Measurements from ENCODE around the gene FRY. TPM values are rescaled to one million over a fixed set of nuclear protein-coding genes. Genes with fewer than 3 reads are reported as not detected.

Gene FRY
- polyA plus RNA-seq, 1 experiment: 51.4 TPM

- H3K4me3 ChIP-seq (ENCODE audit: low read depth, low read length): no peak overlapping the region
- ChIA-PET POLR2A (no interaction called here), CTCF (no interaction called here)
- no peak for TF ChIP-seq CTCF (IDR thresholded peaks at IDR 0.05; ENCODE audit: insufficient read depth, low read depth, low read length)
- peaks cover 8% of the 10 kb centered on the region for H3K36me3 ChIP-seq (ENCODE audit: control insufficient read depth, insufficient read depth, low read length)
- H3K27me3 ChIP-seq (ENCODE audit: control insufficient read depth, insufficient read depth, low read length): no peaks in the 10 kb centered on the region
- no peak for DNase-seq (ENCODE audit: low read depth)
Measured at GRCh38 chr13:32178763-32179162, 147.2 kb downstream of the FRY start.

DNA sequence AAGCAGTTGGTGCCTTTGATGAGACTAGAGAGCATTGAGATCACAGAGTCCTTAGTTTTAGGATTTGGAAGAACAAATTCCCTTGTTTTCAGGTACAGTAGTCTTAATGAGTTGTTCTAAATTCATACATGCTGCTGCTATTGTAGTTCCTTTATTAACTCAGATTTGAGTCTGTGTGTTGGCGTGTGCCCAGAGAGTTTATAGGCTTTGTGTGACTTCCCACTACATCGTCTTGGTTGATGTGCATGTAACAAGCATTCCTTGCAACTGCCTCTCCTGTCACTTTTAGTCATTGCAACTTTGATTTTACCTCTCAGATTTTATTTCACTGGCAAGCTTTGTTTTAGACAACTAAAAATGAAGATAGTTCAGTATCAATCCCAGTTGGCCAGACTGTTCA is 148.1 kb downstream of the FRY start:
- no peak for TF ChIP-seq CTCF (IDR thresholded peaks at IDR 0.05; ENCODE audit: insufficient read depth, low read depth, low read length)
- ChIA-PET POLR2A (no interaction called here), CTCF (no interaction called here)
- no peaks in the 10 kb centered on the region for H3K27me3 ChIP-seq (ENCODE audit: control insufficient read depth, insufficient read depth, low read length)
- peaks cover 10% of the 10 kb centered on the region for H3K36me3 ChIP-seq (ENCODE audit: control insufficient read depth, insufficient read depth, low read length)
- DNase-seq (ENCODE audit: low read depth): no peak
- no peak overlapping the region for H3K4me3 ChIP-seq (ENCODE audit: low read depth, low read length)

DNA sequence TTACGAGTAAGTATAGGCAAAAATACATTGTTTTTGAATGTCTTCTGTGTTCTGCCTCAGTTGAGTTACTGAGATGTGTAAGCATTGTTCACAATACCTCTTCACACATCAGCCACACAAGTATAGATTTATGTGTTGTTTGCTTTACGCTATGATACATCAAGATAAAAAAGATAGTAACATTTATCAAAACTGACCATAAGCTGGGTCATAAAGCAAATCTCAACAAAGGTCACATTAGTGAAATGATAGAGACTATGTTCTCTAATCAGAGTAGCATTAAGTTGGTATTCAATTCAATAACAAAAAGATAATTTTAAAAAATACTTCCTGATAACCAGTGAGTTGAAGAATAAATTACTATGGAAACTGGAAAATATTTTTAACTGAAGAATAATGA is 156.1 kb downstream of the FRY start:
- POLR2A ChIA-PET: no interaction called here
- Histone ChIP-seq H3K36me3 (ENCODE audit: control insufficient read depth, insufficient read depth, low read length) (peaks cover 5% of the 10 kb centered on the region), H3K4me3 (ENCODE audit: low read depth, low read length) (no peak overlapping the region), H3K27me3 (ENCODE audit: control insufficient read depth, insufficient read depth, low read length) (no peaks in the 10 kb centered on the region)
- CTCF ChIA-PET: no interaction called here
- TF ChIP-seq CTCF (IDR thresholded peaks at IDR 0.05; ENCODE audit: insufficient read depth, low read depth, low read length): no peak
- DNase-seq (ENCODE audit: low read depth): no peak

DNA sequence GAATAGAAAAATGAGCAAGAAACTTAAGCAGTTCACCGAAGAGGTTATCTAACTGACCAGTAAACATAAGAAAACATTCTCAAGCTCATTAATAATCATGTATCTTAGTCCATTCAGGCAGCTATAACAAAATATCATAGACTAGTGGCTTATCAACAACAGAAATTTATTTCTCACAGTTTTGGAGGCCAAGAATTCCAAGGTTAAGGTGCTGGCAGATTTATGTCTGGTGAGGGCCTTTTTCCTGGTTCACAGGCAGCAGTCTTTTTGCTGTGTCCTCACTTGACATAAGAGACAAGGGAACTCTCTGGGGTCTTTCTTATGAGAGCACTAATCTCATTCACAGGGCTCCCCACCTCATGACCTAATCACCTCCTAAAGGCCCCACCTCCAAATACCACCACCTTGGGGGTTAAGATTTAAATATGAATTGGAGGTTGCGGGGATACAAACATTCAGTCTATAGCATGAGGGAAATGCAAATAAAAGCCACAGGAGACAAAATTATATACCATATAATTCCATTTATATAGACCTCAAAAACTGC is 160.0 kb downstream of the FRY start:
- DNase-seq (ENCODE audit: low read depth): no peak
- CTCF ChIA-PET: interaction anchor here (0.8 to 1.2 kb wide), 4 partner anchors 12 to 278 kb away, joined by 3 to 5 read pairs (median 3); no protein-coding TSS in a partner anchor
- Histone ChIP-seq H3K27me3 (ENCODE audit: control insufficient read depth, insufficient read depth, low read length) (no peaks in the 10 kb centered on the region), H3K36me3 (ENCODE audit: control insufficient read depth, insufficient read depth, low read length) (peaks cover 2% of the 10 kb centered on the region; the same call in 1 of the 2 replicates), H3K4me3 (ENCODE audit: low read depth, low read length) (no peak overlapping the region)
- TF ChIP-seq CTCF (IDR thresholded peaks at IDR 0.05; ENCODE audit: insufficient read depth, low read depth, low read length): no peak
- POLR2A ChIA-PET: interaction anchor here (0.7 kb wide), 1 partner anchor 44 kb away, joined by 3 read pairs; no protein-coding TSS in a partner anchor

- no peak for DNase-seq (ENCODE audit: low read depth)
- H3K4me3 ChIP-seq (ENCODE audit: low read depth, low read length): no peak overlapping the region
- POLR2A ChIA-PET: no interaction called here
Measured at GRCh38 chr13:32195713-32196112, 164.1 kb downstream of the FRY start.

More at GRCh38 chr13:32195713-32196112, 164.1 kb downstream of the FRY start:
- Histone ChIP-seq H3K27me3 (ENCODE audit: control insufficient read depth, insufficient read depth, low read length) (no peaks in the 10 kb centered on the region), H3K36me3 (ENCODE audit: control insufficient read depth, insufficient read depth, low read length) (peaks cover 2% of the 10 kb centered on the region)
- CTCF ChIA-PET: no interaction called here
- TF ChIP-seq CTCF (IDR thresholded peaks at IDR 0.05; ENCODE audit: insufficient read depth, low read depth, low read length): no peak

All from BJ (cell line).